Spleen (tissue), 11 donors: ENCODE results near the gene CCNE1. TPM values are rescaled to one million over a fixed set of nuclear protein-coding genes. Genes with fewer than 3 reads are reported as not detected.

Source experiments
- DNase-seq: peaks from one replicate; pipeline ENCODE4 v3.0.0-alpha.2; 2020
- H3K27ac ChIP-seq, 8 donors: fragments of 200-600 bp; sonication (generic) in 7 of 8; 1 replicate in 4 of 8; 2 replicates in 4 of 8; pipeline versions ENCODE4 v1.5.0 to v1.8.0; 2016 to 2021; ENCODE audit warnings: inconsistent platforms in 4 of 8, mild to moderate bottlenecking in 4 of 8, moderate library complexity in 1 of 8
- H3K27me3 ChIP-seq, 7 donors: fragments of 200-600 bp; sonication (generic) in 6 of 7; replicated peaks in 1 of 7; 1 replicate in 4 of 7; 2 replicates in 3 of 7; pipeline versions ENCODE4 v1.5.0 to v1.8.0; 2016 to 2021; ENCODE audit warnings: inconsistent platforms in 3 of 7, mild to moderate bottlenecking in 1 of 7
- H3K36me3 ChIP-seq, 6 donors: fragments of 200-600 bp; sonication (generic) in 5 of 6; 1 replicate in 4 of 6; 2 replicates in 2 of 6; pipeline versions ENCODE4 v1.5.0 to v1.8.0; 2016 to 2021; ENCODE audit warnings: inconsistent platforms in 2 of 6
- H3K4me1 ChIP-seq, 6 donors: fragments of 200-600 bp; sonication (generic) in 5 of 6; 1 replicate in 3 of 6; 2 replicates in 3 of 6; pipeline versions ENCODE4 v1.5.0 to v1.8.0; 2016 to 2021; ENCODE audit warnings: inconsistent platforms in 3 of 6
- H3K4me3 ChIP-seq, 8 donors: fragments of 200-600 bp; sonication (generic) in 7 of 8; 1 replicate in 4 of 8; 2 replicates in 4 of 8; pipeline versions ENCODE4 v1.5.0 to v1.8.0; 2016 to 2021; ENCODE audit warnings: inconsistent platforms in 4 of 8, mild to moderate bottlenecking in 4 of 8, moderate library complexity in 2 of 8
- H3K9me3 ChIP-seq, 8 donors: fragments of 200-600 bp; sonication (generic) in 7 of 8; 1 replicate in 4 of 8; 2 replicates in 4 of 8; pipeline versions ENCODE4 v1.5.0 to v1.8.0; 2016 to 2021; ENCODE audit warnings: inconsistent platforms in 4 of 8
- CTCF ChIP-seq, 11 experiments: fragments of 200-600 bp in 7 of 11; fragments of 450-650 bp in 4 of 11; sonication (generic) in 4 of 11; IDR thresholded peaks in 8 of 11; conservative IDR thresholded peaks in 3 of 11; 1 replicate in 7 of 11; 2 replicates in 4 of 11; pipeline versions ENCODE4 v1.4.0 to v1.8.0; 2016 to 2021; ENCODE audit warnings: antibody characterized with exemption in 11 of 11, inconsistent platforms in 4 of 11, mild to moderate bottlenecking in 1 of 11
- POLR2A ChIP-seq, 3 donors: fragments of 450-650 bp; IDR thresholded peaks; one replicate each; pipeline ENCODE4 v1.5.1; 2017; ENCODE audit warnings: antibody characterized with exemption in 3 of 3, mild to moderate bottlenecking in 1 of 3
- POLR2AphosphoS5 ChIP-seq, 3 donors: sonication (generic); formaldehyde crosslinking; IDR thresholded peaks; one replicate each; pipeline ENCODE4 v1.5.1; 2017; ENCODE audit warnings: antibody characterized with exemption in 3 of 3
- WGBS, 5 donors: extraction: QIAGEN DNeasy Blood & Tissue Kit in 3 of 5; methylation state at CpG; one replicate each; pipeline versions ENCODE4 v1.1.5 to v1.1.7; 2013 to 2018; 5-methylcytosine and 5-hydroxymethylcytosine counted together
- intact Hi-C: fragments of 100-400 bp; cut with DNase I; formaldehyde crosslinking; loops from one replicate; pipeline ENCODE4 v1.15.0; 2023; ENCODE audit warnings: low total_unique reads
- polyA plus RNA-seq, 3 donors: library from polyadenylated mRNA; stranded (reverse); fragments of 200-250 nt; gene quantifications; one replicate each; pipeline ENCODE4 v1.2.1, GENCODE V29; 2013
- total RNA-seq, 7 donors: library from RNA; depleted of rRNA in 3 of 7; stranded (reverse); fragments of >200 nt in 3 of 7; fragmentation: NEBNext Ultra II Directional in 4 of 7; extraction: Animal tissue kit (Norgen Biotek cat#: 25700) in 4 of 7; gene quantifications; one replicate each; pipeline versions ENCODE4 v1.1.0 to v1.2.1, GENCODE V29; 2016 to 2021
- donor health status: healthy with polysubstance abuse.
- donor health status: DM: no; HTN: no; CAD: no; lungs with moderate emphysema.
- donor health status: DM: no; HTN: no; CAD: no.
- donor health status: Bipolar disorder and iron deficiency.
- donor health status: healthy.
- donor health status: DM: no; HTN: no; CAD: no.
- donor health status: DM: yes; HTN: yes; CAD: no.

The CCNE1 gene
- total and polyA plus RNA-seq, 10 donors = 2.3 to 4.8 (median 3.9) TPM

GRCh38 chr19:29771708-29772414 lies 39.9 kb upstream of the CCNE1 start:
- H3K4me3 ChIP-seq = no peak overlapping the region
- no peaks in the 10 kb centered on the region for H3K9me3 ChIP-seq
- TF ChIP-seq POLR2A (IDR thresholded peaks at IDR 0.05) = no peak
- TF ChIP-seq CTCF (IDR thresholded peaks at IDR 0.05 in 8 of 11, conservative IDR thresholded peaks at IDR 0.05 in 3 of 11) = peak in 9 of 11 experiments; percentile 49 to 71 (median 59)
- no peaks in the 10 kb centered on the region for H3K36me3 ChIP-seq
- DNase-seq = no peak
- no peak overlapping the region for H3K27ac ChIP-seq
- intact Hi-C loops = no loop called here
- WGBS, 5 donors = 33 to 43% (median 38%) methylated on average over 14 of the region's 14 CpGs
- H3K4me1 ChIP-seq = no peaks in the 10 kb centered on the region
- peaks cover 0 to 3% (median 0%) of the 10 kb centered on the region in 7 donors for H3K27me3 ChIP-seq

GRCh38 chr19:29772696-29773095 lies 39.1 kb upstream of the CCNE1 start:
- Histone ChIP-seq H3K36me3 (no peaks in the 10 kb centered on the region), H3K27me3 (peaks cover 0 to 3% (median 0%) of the 10 kb centered on the region in 7 donors), H3K9me3 (no peaks in the 10 kb centered on the region), H3K4me3 (no peak overlapping the region), H3K27ac (no peak overlapping the region), H3K4me1 (no peaks in the 10 kb centered on the region)
- DNase-seq = no peak
- WGBS, 5 donors = 75 to 93% (median 87%) methylated on average over 6 of the region's 6 CpGs
- TF ChIP-seq CTCF (IDR thresholded peaks at IDR 0.05 in 8 of 11, conservative IDR thresholded peaks at IDR 0.05 in 3 of 11) (no peak), POLR2AphosphoS5 (IDR thresholded peaks at IDR 0.05) (no peak), POLR2A (IDR thresholded peaks at IDR 0.05) (no peak)
- intact Hi-C loops = no loop called here

- no peaks in the 10 kb centered on the region for H3K36me3 ChIP-seq
- DNase-seq = no peak
These were observed 38.6 kb upstream of the CCNE1 start for GRCh38 chr19:29773141-29773540.

More at GRCh38 chr19:29773141-29773540, 38.6 kb upstream of the CCNE1 start:
- H3K9me3 ChIP-seq = no peaks in the 10 kb centered on the region
- TF ChIP-seq POLR2AphosphoS5 (IDR thresholded peaks at IDR 0.05) (no peak), POLR2A (IDR thresholded peaks at IDR 0.05) (no peak), CTCF (IDR thresholded peaks at IDR 0.05 in 8 of 11, conservative IDR thresholded peaks at IDR 0.05 in 3 of 11) (no peak)
- 88 to 92% (median 91%) methylated on average over 8 of the region's 8 CpGs for WGBS, 5 donors
- no peaks in the 10 kb centered on the region for H3K4me1 ChIP-seq
- peaks cover 0 to 3% (median 0%) of the 10 kb centered on the region in 7 donors for H3K27me3 ChIP-seq
- intact Hi-C loops = no loop called here
- H3K4me3 ChIP-seq = no peak overlapping the region
- no peak overlapping the region for H3K27ac ChIP-seq
